Measurements from ENCODE around the gene PELI2.

GRCh38 chr14:56081139-56081538 lies 37.1 kb upstream of the PELI2 start:
- no peak for TF ChIP-seq CTCF (IDR thresholded peaks at IDR 0.05)
- no peak for TF ChIP-seq GABPB1 (CRISPR knock-in tag; IDR thresholded peaks at IDR 0.05)
- TF ChIP-seq ZNF219 (CRISPR knock-in tag; IDR thresholded peaks at IDR 0.05; ENCODE audit: borderline replicate concordance), result no peak
- no peak for TF ChIP-seq ATF3 (CRISPR knock-in tag; conservative IDR thresholded peaks at IDR 0.05)
- TF ChIP-seq MLX (CRISPR knock-in tag; IDR thresholded peaks at IDR 0.05), result no peak
- TF ChIP-seq AFF4 (CRISPR knock-in tag; IDR thresholded peaks at IDR 0.05; ENCODE audit: borderline replicate concordance), result no peak
- no peak for TF ChIP-seq TCF7 (CRISPR knock-in tag; IDR thresholded peaks at IDR 0.05; ENCODE audit: low read depth)
- TF ChIP-seq ESRRA (CRISPR knock-in tag; IDR thresholded peaks at IDR 0.05; ENCODE audit: borderline replicate concordance), result no peak
- TF ChIP-seq ZNF317 (CRISPR knock-in tag; IDR thresholded peaks at IDR 0.05; ENCODE audit: borderline replicate concordance, low read depth), result no peak
- TF ChIP-seq CBFB (CRISPR knock-in tag; IDR thresholded peaks at IDR 0.05; ENCODE audit: low read depth), result no peak
- no peak for TF ChIP-seq IRF2 (CRISPR knock-in tag; IDR thresholded peaks at IDR 0.05; ENCODE audit: borderline replicate concordance, low read depth)
- TF ChIP-seq PREB (CRISPR knock-in tag; IDR thresholded peaks at IDR 0.05; ENCODE audit: borderline replicate concordance), result no peak

All from WTC11 (cell line).